NCI-H2029 treated with DMSO at 0.1 percent for 48 hours (cell line): ENCODE results near the gene RPS28.
"Not testable (repeated sequence)": the region's sequence is repeated elsewhere in the genome, so short reads cannot be mapped to it uniquely, and the experiment has no call there.

Experiments
- DNase-seq: peaks from one replicate; lab custom pipeline; 2025; lab: John Stamatoyannopoulos, UW

RPS28 gene

DNA sequence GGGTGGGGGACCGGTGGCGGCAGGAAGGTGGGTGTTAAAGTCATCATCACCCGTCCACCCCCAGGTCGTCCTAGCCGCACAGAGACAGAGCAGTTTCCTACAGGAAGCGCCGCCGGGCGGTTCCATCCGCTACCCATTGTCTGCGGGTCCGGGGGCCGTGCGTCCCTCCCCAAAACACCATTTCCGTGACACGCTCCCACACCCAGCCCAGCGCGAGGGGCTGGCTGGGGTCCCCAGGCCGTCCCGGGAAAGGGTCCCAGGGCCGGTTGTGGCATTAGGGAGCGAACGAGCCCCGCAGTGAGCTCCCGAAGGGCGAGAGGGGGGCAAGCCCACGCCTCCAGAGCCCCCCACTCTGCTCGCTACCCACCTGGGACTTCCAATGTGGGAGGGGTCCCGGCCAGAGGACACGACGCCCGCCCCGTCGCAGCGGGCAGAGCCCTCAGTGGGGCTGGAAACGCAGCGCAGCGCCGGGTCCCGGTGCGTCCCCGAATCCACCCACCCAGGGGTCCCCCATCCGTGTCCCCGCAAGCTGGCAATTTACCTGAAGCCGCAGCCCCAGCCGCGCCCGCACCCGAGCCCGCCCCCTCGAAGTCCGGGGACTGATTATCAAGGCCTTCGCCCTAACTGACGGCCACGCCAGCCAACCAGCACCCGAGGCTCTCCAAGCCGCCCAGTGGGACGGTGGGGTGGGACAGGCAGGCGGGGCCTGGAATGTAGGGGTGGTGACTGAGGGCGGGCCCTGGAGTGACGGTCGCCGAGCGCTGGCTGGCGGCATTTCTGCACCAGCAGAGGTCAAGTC lies 21.6 kb downstream of the RPS28 start, which contains the start of gene KANK3:
Gene KANK3, minus strand, starts transcription at position 579 of the 799 bp plus-strand sequence. CDS start 5,434 bp downstream, outside the sequence.
- DNase-seq = peak; percentile 67

- no peak for DNase-seq
These were observed 22.2 kb downstream of the RPS28 start for GRCh38 chr19:8343483-8343844.

DNA sequence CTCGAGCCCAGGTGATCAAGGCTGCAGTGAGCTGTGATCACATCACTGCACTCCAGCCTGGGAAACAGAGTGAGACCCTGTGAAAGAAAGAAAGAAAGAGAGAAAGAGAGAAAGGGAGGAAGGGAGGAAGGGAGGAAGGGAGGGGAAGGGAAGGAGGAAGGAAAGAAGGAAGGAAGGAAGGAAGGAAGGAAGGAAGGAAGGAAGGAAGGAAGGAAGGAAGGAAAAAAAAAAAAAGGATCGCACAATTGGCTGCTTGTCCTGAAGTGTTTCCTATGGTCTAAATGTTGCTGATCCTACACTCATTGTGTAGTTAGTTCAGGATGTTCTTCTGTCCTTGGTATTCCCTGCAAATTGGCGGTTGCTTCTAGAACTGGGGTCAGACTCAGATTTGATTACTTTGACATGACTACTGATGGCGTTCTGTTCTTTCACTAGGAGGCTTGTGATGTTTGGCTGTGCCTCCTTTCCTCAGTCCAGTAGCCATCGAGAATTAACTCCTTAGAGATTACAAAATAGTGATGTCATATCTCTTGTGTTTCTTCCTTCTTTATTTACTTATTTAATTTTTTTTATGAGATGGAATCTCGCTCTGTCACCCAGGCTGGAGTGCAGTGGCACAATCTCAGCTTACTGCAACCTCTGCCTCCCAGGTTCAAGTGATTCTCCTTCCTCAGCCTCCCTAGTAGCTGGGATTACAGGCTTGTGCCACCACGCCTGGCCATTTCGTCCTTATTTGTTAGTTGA lies 28.5 kb downstream of the RPS28 start:
- not testable (repeated sequence) for DNase-seq

DNA sequence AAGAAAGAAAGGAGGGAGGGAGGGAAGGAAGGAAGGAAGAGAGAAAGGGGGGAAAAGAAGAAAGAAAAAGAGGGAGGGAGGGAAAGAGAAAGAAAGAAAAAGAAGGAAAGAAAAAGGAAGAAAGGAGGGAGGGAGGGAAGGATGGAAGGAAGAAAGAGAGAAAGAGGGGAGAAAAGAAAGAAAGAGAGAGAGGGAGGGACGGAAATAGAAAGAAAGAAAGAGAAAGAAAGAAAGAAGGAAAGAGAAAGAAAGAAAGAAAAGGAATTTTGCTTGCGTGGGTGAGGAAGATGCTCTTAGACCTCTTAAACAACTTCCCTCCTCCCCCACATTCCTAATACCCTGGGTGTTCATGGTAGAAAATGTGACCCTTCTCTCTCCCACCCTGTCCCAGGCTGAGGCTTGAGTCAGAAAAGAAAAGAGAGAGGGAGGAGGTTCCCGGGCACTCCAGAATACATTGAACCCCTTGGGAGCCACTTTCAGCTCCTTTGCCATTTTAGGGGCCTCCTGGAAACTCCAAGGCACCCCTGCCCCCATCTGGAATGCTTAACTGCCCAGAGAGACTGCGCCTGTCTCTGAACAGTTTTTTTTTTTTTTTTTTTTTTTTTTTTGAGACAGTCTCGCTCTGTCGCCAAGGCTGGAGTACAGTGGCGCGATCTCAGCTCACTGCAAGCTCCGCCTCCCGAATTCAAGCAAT lies 31.0 kb downstream of the RPS28 start:
- no peak for DNase-seq

GRCh38 chr19:8352845-8353244 lies 31.5 kb downstream of the RPS28 start:
- not testable (repeated sequence) for DNase-seq

- no peak for DNase-seq
These were observed 34.5 kb downstream of the RPS28 start for GRCh38 chr19:8355631-8356402.

DNA sequence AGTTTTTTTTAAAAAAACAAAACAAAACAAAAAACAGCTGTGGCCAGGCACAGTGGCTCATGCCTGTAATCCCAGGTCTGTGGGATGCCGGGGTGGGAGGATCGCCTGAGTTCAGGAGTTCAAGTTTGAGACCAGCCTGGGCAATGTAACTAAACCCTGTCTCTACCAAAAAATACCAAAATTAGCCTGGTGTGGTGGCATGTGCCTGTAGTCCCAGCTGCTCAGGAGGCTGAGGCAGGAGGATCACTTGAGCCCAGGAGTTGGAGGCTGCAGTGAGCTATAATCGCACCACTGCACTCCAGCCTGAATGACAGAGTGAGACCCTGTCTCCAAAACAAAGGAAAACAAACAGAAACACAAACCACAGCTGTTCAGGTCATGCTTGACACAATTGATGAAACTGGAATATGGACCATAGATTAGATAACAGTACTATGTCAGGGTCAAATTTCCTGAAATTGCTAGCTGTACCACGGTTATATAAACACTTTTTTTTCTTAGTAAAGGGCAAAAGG lies 35.8 kb downstream of the RPS28 start:
- DNase-seq = no peak

DNA sequence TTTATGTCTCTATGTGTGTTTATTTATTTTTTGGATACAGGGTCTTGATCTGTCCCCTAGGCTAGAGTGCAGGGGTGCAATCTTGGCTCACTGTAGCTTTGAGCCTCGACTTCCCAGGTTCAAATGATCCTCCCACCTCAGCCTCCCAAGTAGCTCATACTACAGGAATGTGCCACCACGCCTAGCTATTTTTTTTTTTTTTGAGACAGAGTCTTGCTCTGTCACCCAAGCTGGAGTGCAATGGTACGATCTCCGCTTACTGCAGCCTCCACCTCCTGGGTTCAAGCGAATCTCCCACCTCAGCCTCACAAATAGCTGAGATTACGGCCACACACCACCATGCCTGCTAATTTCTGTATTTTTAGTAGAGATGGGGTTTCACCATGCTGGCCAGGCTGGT lies 37.7 kb downstream of the RPS28 start:
- no peak for DNase-seq

DNA sequence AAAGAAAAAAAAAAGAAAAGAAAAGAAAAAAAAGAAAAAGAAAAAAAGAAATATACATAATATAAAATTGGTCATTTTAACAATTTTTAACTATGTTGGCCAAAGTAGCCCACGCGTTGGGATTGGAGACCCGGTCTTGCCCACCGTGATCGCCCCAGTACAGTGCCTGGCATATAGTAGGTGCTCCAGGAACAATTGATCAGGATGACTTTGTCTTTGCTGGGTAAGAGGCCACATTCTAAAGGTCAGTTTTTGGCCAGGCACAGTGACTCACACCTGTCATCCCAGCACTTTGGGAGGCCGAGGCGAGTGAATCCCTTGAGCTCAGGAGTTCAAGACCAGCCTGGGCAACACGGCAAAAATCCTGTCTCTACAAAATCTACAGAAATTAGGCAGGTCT lies 38.9 kb downstream of the RPS28 start:
- DNase-seq = no peak

GRCh38 chr19:8361921-8362793 lies 40.9 kb downstream of the RPS28 start:
- DNase-seq = peak; percentile 93

- no peak for DNase-seq
These were observed 42.8 kb downstream of the RPS28 start, which contains the start of gene ANGPTL4 for GRCh38 chr19:8363803-8364771. Gene ANGPTL4, plus strand, starts transcription at chr19:8364155. Its CDS starts 167 bp downstream, at chr19:8364322.

DNA sequence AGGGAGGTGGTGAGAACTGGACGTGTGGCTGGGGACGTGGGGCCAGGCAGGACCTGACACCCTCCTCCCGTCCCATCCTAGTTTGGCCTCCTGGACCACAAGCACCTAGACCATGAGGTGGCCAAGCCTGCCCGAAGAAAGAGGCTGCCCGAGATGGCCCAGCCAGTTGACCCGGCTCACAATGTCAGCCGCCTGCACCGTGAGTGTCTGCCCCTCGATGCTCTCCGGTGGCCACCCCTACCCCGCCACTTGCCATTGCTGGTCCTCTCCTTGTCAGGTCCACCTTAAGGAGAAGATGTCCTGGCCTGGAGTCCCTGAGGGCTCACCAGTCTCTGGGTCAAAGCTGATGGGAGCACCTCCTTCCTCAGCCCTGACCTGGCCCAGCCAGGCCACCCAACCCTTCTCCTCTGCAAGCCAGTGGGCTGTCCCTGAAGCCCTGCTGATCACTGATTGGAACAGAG lies 44.9 kb downstream of the RPS28 start:
- DNase-seq = no peak

- DNase-seq = no peak
These were observed 45.6 kb downstream of the RPS28 start for GRCh38 chr19:8366961-8367326.

DNA sequence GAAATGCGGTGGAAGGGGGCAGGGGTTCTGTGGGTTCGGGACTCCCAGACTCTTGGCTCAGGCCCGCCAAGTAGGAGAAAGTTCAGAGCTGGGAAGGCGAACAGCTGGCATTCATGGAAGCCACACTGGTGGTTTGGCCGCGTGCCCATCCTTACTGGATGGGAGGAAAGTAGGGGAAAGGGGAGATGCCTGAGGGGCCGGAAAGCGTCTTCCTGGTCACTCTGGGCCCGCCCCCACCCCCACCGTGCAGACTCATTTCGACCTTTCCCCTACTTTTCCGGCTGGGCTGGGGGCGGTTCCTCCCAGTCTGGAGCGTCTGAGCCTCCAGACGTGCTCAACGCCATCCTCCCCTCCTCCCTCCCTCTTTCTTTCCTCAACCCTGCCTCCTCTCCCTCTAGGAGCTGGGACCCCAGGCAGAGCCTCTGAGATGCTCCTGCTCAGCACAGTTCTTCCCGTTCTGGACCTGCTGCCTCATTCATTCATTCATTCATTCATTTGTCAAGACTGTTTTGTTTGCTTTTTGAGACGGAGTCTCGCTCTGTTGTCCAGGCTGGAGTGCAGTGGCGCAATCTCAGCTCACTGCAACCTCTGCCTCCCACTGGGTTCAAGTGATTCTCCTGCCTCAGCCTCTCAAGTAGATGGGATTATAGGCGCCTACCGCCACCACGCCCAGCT lies 46.2 kb downstream of the RPS28 start:
- peak; percentile 54 for DNase-seq

- no peak for DNase-seq
These were observed 49.1 kb downstream of the RPS28 start for GRCh38 chr19:8370176-8371010.

DNA sequence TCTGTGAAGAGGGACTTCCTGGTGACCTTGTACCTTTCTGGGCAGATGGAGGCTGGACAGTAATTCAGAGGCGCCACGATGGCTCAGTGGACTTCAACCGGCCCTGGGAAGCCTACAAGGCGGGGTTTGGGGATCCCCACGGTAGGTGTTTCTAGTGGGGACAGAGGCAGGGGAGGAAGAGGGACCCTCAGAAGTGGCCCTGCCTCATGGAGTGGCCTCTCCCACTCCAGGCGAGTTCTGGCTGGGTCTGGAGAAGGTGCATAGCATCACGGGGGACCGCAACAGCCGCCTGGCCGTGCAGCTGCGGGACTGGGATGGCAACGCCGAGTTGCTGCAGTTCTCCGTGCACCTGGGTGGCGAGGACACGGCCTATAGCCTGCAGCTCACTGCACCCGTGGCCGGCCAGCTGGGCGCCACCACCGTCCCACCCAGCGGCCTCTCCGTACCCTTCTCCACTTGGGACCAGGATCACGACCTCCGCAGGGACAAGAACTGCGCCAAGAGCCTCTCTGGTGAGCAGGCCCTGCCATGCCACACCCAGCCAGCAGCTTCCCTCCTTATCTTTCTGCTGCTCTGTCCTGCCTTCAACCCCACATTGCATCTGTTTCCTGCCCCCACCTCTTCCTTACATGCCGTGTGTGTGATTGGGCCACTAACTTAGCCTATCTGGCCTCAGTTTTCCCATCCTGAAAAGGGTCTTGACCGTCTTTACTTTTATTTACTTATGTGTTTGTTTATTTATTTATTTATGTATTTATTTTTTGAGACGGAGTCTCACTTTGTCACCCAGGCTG lies 49.9 kb downstream of the RPS28 start:
- DNase-seq = no peak
